Measurements from ENCODE around the gene CLMN.

- TF ChIP-seq, protein P1, sequence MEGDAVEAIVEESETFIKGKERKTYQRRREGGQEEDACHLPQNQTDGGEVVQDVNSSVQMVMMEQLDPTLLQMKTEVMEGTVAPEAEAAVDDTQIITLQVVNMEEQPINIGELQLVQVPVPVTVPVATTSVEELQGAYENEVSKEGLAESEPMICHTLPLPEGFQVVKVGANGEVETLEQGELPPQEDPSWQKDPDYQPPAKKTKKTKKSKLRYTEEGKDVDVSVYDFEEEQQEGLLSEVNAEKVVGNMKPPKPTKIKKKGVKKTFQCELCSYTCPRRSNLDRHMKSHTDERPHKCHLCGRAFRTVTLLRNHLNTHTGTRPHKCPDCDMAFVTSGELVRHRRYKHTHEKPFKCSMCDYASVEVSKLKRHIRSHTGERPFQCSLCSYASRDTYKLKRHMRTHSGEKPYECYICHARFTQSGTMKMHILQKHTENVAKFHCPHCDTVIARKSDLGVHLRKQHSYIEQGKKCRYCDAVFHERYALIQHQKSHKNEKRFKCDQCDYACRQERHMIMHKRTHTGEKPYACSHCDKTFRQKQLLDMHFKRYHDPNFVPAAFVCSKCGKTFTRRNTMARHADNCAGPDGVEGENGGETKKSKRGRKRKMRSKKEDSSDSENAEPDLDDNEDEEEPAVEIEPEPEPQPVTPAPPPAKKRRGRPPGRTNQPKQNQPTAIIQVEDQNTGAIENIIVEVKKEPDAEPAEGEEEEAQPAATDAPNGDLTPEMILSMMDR (IDR thresholded peaks at IDR 0.05; ENCODE audit: poor library complexity): no peak
- TF ChIP-seq EZH2phosphoT487 (IDR thresholded peaks at IDR 0.05; ENCODE audit: low read depth, severe bottlenecking, unreplicated experiment) (no peak), EZH2 (IDR thresholded peaks at IDR 0.05; ENCODE audit: borderline replicate concordance) (no peak)
Observed at GRCh38 chr14:95142208-95142607, 177.5 kb downstream of the CLMN start.
